8988T (cell line): ENCODE measurements around the gene SERGEF.

ENCODE experiments used
- DNase-seq: peaks from one replicate; pipeline ENCODE4 v3.0.0; 2011

SERGEF gene

DNA sequence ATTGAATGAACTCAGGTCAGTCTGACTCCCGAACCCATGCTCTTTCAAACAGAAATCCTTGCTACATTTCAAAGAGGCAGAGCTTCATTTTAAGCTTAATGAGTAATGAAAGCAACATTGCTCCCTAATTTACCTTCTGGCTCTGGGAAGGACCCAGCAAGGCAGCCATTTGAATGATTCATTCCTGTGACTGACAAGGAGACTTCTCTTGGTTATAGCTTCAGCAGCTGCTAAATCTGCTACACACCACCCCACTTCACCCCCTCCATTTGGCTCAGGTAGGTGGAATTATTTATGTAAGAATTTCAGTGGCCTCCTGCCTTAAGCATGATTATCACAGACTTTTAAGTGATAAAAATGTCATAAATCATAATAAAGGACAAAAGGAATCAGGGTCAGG, 160.6 kb downstream of the SERGEF start:
- no peak for DNase-seq

DNA sequence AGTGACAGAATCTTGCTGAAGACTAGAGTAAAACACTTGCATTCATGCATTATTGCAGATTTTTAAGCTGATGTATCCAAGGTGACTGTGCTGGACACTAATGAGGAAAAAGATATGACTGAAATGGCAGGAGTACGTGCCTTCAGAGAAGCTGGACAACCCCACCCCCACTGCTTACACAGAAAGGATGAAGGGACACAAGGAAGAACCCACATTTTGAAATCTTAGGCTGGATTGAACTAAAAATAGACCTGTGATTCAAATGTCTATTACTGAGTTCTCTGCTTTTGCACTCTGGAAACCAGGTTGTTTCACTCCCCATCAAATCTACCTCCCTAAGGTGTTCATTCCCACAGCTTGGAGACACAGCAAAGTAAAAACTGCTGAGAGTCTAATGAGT, 161.2 kb downstream of the SERGEF start:
- DNase-seq: no peak

DNA sequence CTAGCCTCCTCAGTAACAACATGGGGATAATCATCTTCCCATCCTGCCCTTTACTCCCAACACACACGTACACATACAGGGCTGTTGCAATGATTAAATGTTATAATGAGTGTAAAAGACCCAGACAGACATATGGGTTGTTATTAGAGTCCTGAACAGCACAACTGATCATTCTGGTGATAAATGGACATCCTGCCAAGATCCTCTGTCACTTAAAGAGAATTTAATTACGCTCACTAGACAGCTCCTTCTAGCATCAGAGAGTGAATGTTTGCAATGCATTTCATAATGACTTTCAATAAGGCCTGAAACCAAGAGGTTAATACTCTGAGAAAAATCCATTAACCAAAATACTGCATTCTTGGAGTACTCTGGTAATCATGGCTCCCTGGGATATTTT, 162.5 kb downstream of the SERGEF start:
- DNase-seq: no peak

DNA sequence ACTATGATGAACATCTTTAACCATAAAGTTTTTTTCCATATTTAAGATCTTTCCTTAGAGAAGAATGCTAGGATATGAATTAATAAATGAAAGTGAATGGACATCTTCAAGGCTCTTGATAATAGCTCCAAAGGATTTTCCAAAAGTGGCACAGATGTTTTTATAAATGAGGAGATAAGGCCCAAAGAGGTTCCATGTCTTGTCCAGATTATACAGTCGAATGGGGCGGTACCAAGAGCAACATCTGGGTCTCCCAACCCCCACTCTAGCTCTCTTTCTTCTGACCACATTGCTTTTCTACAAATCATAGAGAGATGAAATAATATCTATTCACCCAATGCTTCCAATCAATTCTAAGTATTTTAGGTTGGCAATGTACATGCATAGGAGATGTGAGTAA, 164.1 kb downstream of the SERGEF start:
- no peak for DNase-seq

DNA sequence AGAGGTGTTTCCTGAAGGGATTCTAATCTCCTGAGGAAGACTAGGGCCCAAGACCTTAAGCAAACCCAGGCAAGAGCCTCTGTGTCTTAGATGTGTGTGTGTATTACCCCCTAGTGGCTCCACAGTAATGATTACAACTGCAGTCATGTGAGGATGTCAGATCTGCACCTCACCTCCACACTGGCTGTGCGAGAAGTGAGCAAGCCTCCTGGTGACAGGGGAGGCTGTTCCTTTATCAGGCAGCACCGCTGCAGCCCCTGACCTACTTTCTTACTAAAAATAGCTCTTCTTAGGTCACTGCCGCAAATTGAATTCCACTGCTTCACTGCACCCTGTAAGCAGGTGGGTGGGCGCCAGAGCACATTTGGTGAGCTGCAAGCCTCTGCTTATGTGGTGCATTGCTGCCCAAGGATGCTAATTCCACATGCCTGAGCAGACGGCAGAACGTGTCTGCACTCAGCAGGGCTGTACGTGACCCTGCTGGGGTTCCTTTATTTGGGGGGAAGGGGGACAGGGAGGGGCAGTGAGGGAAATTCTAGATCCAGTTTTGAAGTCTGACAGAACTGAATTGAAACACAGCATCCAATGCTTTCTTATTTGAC, 165.9 kb downstream of the SERGEF start:
- no peak for DNase-seq

DNA sequence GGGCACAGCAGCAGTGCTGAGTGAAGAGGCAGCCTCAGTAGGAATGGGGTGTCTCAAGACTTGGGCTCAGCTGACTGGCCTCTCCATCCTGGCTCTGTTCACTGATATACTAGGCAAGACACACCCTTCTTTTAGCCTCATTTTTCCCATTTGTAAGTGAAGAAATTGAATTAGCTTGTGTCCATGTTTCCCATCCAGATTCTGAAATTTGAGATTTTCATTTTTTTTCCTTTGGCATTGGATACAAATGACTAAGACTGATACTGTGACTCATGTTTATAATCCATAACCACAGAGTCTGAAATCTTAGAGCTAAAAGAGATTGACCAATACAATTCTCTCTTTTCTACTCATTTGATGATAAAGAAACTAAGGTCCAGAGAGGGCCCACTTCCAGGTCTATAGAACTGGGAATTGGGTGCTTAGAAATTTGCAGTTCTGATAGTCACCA, 167.4 kb downstream of the SERGEF start:
- DNase-seq: no peak

DNA sequence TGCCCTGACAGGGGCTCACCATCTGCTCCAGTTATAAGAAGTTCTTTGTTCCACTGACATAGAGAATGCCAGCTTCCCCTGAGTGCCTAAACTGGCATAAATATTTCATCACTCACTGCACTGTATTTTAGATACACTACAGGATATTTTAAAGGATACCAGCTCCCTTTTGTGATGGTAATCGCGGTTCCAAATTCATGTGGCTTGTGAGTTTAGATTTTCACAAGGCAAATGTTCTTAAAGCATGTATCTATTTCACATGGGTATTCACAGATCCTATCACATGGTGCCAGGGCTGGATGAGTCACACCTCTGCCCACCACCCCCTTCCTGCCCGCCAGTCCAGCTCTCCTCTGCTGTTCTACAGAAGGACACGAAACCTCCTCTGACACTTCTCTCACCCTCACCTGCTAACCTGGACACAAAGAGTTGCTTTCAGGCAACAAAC, 172.7 kb downstream of the SERGEF start:
- no peak for DNase-seq

DNA sequence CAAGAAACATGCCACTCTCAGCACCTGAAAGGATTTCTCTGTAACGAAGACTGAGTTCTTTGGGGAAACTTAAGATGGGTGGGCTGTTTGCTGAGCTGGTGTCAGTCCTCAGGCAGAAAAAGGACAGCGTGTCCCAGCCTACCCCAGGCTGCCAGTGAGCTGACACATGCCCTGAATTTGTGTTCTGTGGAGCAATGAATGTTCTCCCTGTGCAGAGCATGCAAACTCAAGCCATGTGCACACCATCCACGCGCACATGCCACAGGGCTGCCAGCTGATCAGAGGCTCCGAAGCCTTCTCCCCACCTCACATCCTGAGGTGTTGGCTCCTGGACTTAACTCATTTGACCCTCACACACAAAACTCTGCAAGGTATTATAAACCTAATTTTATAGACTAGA, 173.4 kb downstream of the SERGEF start:
- no peak for DNase-seq

DNA sequence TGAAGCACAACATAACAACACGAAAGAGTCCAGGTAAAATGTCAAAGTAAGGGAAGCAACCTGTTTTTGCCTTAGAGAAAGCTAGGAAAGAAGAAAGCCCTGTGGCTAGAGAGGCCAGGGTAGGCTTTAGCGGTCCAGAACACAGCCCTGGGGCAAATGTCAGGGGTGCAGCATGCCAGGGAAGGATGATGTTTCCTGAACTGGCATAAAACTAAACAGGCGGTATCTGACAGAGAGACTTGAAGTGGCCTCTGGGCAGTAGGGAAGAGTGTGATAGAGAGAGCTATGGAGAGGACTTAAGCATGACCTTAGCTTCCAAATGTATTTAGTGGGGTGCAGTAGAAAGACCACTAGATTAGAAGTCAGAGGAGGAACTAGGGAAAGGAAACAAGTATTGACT, 174.7 kb downstream of the SERGEF start:
- no peak for DNase-seq

DNA sequence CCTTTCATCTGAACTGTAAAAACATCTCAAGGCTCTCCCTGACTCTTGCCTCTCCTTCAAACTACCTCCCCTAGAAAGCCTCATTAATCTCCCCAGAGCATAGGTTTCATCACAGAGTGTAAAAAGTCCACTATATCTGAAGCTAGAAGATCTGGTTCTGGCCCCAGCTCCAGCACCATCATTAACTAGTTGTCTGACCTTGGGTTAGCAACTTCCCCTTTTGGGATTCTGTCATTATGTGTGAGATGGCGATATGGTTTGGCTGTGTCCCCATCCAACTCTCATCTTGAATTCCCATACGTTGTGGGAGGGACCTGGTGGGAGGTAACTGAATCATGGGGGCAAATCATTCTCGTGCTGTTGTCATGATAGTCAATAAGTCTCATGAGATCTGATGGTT, 181.0 kb downstream of the SERGEF start:
- no peak for DNase-seq

DNA sequence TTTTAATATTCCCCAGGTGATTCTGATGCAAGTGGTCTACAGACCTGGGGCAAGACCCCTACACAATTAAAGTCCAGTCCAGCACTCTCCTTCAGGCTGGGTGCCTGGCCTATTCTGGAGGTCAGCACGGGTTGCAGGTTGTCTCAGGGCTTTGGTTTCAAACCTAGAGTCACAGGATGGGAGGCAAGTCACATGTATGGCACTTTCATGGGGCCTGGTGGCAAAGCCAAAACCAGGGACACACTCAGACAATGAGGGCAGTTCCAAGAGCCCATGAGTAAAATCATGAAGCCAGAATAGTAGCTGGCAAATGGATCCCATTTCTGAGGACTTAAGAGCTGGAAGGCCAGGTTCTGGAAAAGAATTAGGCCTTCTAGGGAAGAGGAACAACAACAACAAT, 181.6 kb downstream of the SERGEF start:
- DNase-seq: no peak

DNA sequence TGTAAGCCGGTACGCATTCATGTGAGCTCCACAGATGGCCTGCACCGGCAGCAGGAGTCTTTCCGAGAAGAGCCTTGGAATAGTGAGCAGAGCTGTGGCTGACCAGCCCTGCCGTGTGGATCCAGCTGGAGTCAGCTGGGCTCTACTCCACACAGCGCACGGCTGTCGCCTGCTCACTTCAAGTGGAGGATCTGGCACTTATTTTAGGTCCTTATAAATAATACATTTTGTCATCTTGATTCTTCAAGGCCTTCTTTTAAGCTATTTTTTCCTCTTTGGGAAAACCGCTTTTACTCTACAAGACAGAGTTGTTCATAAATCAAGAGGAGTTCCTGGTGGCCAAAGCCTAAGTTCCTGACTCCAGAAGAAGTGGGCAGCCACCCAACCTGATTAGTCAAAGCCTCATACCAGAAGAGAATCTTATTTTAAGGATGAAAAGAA, 184.5 kb downstream of the SERGEF start:
- no peak for DNase-seq

DNA sequence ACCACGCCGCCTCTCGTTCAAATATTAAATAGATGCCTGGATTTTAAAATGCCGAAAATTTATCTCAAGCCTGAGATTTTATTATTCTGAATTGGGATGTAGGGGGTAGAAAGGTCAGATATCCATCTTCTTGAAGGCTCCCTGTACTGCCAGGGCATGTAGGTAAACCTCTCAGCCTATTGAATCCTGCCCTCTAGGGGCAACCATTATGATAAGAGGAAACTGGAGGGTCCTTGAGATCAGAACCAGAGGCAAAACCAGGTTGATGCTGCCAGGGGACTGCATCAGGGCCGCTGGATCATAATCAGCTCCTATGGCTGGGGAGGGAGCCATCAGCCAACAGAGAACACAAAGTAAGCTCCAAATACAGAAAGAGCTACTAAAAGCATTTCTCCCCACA, 185.8 kb downstream of the SERGEF start:
- no peak for DNase-seq

DNA sequence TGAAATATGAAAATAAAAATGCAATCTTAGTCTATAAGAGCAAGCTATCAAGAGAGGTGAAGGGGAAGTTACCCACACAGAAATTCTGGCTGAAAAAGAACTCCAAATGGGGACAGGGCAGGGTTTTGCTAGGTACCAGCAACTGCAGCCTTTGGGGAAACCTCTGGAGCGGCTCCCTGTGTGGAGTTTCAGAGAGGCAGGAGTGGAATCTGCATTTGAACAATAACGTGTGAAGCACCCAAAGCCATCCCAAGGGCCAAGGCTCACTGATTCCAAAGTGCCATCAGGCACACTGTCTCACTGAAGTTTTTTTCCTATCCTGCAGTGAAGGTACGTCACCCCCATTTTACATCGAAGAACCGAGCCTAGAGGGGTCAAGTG, 190.5 kb downstream of the SERGEF start:
- DNase-seq: no peak

DNA sequence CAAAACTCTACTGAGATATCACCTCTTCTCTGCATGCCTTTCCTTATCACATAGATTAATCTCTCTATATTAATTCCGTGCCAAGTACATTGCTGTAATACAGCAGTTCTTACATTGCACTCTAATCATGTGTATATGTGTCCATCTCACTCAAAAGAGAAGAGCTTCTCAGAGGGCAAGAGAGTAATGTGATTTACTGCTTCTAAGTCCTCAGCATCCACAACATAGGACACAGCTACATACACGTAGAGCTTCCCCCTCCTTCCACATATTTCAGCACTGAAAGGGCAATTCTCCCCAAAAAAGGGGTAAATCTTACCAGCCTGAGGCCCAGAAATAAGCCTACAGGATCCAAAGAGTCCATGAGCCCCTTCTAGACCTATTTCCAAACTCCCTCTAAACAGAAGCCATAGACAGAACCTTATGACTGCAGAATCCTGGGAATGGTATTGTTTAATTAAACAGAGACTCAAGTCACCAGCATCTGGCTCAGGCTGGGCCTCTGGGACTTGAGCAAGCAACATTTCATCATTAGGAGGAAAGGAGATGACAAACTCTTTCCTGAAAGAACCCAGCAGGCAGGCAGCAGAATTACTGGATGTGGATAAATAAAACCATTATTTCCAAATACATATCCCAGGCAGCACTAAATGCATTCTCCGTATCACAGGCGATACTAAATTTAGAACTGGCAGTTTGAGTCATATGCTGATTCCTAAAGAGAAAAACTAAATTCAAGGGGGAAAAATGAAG, 191.0 kb downstream of the SERGEF start:
- no peak for DNase-seq

DNA sequence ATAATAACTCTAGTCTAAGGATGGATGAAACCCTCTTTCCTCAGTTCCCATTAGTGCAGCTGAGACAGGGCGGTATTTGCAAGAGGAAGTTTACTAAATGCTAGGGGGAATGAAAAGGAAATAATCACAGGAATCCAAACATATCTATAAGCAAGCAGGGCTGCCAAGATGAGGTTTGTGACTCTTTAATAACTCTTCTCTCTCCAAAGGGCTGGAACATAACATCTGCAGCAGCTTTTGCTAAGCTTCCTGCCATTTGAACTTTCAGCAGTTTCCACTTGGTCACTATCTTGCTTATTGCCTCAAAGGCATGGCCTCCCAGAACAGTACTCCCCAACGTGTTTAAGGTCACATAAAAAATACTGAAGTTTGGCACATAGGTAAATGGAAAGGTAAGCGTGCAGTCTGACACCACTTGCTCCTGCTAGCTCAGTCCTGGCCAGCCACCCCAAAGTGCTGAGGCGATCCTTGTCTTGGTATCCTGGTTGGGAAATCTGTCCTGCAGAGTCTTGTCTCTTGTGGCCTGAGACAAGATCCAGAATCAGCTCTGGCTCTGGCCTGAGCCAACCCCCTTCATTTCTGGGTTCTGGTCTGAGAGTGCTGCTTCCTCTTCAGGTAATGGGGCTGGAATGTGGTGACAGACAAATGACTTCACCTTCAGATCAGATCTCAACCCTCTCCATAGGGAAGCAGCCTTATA, 196.5 kb downstream of the SERGEF start:
- no peak for DNase-seq

DNA sequence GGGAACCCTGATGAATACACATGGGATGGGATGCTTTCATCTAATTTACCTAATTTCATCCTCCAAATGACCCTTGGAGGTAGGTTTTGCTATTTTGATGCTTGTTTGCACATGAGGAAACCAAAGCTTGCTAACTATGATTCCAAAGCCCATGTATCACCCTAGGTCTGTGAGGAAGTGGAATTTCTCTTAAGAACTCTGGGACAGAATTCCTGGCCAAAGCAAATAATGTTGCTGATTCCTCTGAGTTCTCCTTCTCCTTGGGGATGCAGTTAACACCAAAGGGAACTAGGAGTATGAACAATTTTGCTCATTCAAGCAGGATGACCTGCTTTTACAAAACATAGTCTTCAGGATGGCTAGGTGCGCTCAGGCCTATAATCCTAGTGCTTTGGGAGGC, 198.3 kb downstream of the SERGEF start:
- DNase-seq: no peak

DNA sequence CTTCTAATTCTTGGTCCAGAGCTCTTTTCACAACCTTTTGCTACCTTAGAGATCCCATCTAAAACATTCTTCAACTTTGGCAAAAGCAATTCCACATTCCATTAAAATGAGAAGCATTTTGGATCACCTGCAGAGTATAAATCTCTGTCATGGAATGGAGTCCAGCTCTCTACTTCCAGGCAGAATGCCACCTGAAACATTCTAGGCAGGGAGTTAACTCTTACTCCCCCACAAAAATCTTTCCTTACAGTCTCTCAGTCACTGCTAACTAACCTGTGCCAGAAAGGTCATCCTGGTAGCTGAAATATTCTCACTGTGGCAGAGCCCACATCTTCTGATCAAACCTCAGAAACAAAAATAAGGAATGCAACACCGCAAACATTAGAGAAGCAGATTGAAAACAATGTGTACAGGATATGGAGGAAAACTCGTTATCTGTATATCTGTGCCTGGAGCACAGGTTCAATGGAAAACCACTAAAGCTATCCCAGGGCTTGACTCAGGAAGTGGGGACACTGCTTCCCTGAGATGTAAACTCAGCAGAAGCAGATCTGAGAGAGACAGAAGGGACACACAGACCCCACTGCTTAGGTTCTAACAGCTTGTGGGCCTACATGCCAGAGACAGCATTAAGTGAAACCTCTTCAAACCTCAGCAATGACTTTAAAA, 199.3 kb downstream of the SERGEF start:
- no peak for DNase-seq

DNA sequence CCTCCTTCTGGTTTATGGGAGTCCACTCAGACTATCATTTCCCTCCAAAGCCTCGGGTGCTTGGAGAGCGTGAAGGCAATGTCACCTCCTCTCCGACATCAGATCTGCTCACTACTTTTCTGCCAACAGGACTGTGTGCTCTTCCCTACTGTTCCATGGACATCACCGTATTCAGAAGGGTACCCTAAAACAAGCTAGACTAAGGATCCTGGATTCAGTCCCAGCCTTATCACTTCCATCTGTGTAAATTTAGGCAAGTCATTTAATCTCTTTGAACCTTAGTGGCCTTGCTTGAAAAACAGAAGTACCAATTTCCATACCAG, 200.0 kb downstream of the SERGEF start:
- DNase-seq: no peak

DNA sequence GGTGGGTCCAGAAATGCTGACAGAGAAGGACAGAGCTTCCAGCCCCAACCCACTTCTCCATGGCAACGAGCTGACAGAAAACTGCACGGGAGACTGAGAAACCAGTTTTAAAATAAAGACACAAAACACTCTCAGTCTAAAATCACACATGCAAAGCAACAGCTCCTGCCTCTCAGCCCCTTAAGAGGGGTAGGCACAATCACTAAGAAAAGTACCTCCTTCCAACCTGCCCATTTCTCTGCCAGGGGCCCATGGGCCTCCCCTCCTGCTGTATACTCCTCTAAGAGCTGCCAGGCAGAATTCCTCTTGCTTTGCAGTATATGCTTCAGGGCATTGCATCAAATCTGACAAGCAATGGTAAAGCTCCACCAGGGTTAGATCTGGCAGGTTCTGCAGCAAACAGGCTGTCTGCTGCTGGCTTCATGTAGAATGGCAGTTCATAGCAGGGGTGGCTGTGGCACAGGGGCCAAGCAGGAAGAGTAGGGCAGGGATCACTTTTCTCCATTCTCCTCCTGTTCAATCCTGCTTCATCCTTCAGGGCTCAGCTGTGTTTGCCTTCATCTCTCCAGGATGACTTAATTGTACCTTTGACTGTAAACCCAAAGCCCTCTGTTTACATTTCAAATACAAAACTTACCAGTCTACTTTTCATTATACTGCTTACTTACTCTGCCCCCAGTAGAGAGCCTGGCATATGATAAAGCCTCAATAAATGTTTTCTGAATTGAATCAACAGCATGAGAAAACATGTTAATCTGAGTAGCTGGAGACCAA, 200.6 kb downstream of the SERGEF start:
- no peak for DNase-seq

DNA sequence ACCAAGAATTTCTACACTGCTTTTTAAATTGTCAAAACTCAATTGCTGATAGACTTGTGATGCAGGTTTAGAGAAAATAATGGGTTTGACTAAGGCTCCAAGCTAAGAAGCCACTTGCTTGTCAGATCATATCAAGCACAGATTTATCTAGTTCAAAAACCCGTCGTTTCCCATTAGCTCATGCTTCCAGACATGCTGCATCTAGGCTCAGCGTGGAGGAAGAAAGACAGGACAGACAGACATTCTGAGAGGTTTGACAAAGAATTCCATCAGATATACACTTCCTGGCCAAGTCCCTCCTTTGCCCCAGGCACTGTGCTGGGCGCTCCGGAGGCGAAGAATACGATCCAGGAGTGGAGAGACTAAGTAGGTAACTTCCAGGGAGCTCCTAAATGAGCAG, 201.5 kb downstream of the SERGEF start:
- DNase-seq: no peak

DNA sequence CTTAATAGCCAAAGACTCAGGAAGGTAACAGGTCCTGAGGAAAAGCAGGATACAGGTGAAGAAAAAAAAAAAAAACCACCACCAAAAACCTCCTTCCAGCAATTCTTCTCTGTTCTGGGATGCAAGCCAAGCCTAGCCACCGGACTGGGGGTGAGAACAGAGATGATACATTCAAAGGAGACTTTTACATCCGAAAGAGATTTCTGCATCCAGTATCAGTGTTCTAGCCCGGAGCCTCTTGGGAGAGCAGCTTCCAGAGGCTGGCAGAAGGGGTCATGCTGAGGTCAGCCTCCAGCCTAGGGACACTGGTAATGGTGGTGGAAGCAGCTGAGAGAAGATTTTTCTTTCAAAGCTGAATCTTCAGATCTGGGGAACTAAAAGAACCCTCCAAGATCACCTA, 202.1 kb downstream of the SERGEF start:
- no peak for DNase-seq

DNA sequence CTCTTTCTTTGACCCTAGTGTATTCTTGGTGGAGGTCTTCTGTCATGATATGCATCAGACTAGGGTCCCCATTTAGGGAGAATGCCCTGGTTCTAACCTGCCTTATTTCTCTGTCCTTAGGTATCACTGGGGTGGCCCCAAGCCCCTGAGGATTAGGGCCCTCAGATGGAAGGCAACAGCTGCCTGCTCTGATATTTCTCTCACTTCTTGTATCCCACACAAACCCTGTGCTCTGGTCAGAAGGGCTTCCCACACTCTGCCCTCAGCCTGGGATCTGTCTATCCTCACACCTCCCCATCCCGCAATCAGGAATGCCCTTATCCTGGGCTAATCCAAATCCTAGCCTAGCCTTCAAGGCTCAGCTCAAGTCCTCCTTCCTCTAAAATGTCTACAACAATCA, 202.8 kb downstream of the SERGEF start:
- DNase-seq: no peak
